H4 (cell line): ENCODE results near the gene SEC24D. TPM values are rescaled to one million over a fixed set of nuclear protein-coding genes. Genes with fewer than 3 reads are reported as not detected.

Experiments used
- DNase-seq: peaks from one replicate; pipeline ENCODE4 v3.0.0-alpha.2; 2015; ENCODE audit warnings: low spot score
- total RNA-seq: library from RNA; depleted of rRNA; stranded (reverse); fragments of >200 nt; shearing (Covaris generic); gene quantifications from 2 replicates; pipeline ENCODE4 v1.2.3, GENCODE V29; 2014

The SEC24D gene
- total RNA-seq, 1 experiment from 2014 or later: 62.8 TPM

GRCh38 chr4:118752551-118752950 is 83.4 kb downstream of the SEC24D start:
- no peak for DNase-seq

GRCh38 chr4:118751629-118752323 is 84.2 kb downstream of the SEC24D start:
- DNase-seq: peak; percentile 12

GRCh38 chr4:118749347-118749988 is 86.5 kb downstream of the SEC24D start:
- no peak for DNase-seq

GRCh38 chr4:118746251-118746919 is 89.5 kb downstream of the SEC24D start:
- no peak for DNase-seq

- DNase-seq: no peak
These were observed 90.6 kb downstream of the SEC24D start for GRCh38 chr4:118745357-118745756.

- DNase-seq: no peak
These were observed 92.1 kb downstream of the SEC24D start for GRCh38 chr4:118743867-118744266.

GRCh38 chr4:118742050-118742449 is 93.9 kb downstream of the SEC24D start:
- DNase-seq: no peak

GRCh38 chr4:118741301-118741855 is 94.5 kb downstream of the SEC24D start:
- DNase-seq: no peak

GRCh38 chr4:118740869-118741268 is 95.1 kb downstream of the SEC24D start:
- peak; percentile 9 for DNase-seq

- DNase-seq: no peak
These were observed 96.8 kb downstream of the SEC24D start for GRCh38 chr4:118739022-118739713.

- DNase-seq: no peak
These were observed 97.8 kb downstream of the SEC24D start for GRCh38 chr4:118738090-118738489.

- DNase-seq: no peak
These were observed 99.0 kb downstream of the SEC24D start for GRCh38 chr4:118736900-118737299.

GRCh38 chr4:118734491-118735205 is 101.3 kb downstream of the SEC24D start:
- DNase-seq: no peak

- DNase-seq: no peak
These were observed 103.2 kb downstream of the SEC24D start for GRCh38 chr4:118732591-118733330.

- no peak for DNase-seq
These were observed 105.2 kb downstream of the SEC24D start for GRCh38 chr4:118730683-118731082.

- no peak for DNase-seq
These were observed 106.3 kb downstream of the SEC24D start for GRCh38 chr4:118729287-118730286.

- no peak for DNase-seq
These were observed 108.6 kb downstream of the SEC24D start for GRCh38 chr4:118727360-118727759.

- no peak for DNase-seq
These were observed 112.6 kb downstream of the SEC24D start for GRCh38 chr4:118723369-118723768.

GRCh38 chr4:118721752-118722151 is 114.2 kb downstream of the SEC24D start:
- no peak for DNase-seq
